GM19351 (cell line): ENCODE measurements around the gene RBM20.
"Not testable (repeated sequence)": the region's sequence is repeated elsewhere in the genome, so short reads cannot be mapped to it uniquely, and the experiment has no call there.

Source experiments
- ATAC-seq: cut with Tn5 transposase; IDR thresholded peaks from one replicate; pipeline ENCODE4 v1.9.1; 2021; ENCODE audit warnings: mild to moderate bottlenecking, moderate library complexity; ENCODE audit not compliant: unreplicated experiment

Gene RBM20

GRCh38 chr10:110643653-110644597 is at the start of gene RBM20:
Gene RBM20 (plus strand): TSS chr10:110644336. CDS start chr10:110644455, 119 bp downstream.
- ATAC-seq = peak; percentile 39

GRCh38 chr10:110597476-110597875 is 46.7 kb upstream of the RBM20 start:
- no peak for ATAC-seq

DNA sequence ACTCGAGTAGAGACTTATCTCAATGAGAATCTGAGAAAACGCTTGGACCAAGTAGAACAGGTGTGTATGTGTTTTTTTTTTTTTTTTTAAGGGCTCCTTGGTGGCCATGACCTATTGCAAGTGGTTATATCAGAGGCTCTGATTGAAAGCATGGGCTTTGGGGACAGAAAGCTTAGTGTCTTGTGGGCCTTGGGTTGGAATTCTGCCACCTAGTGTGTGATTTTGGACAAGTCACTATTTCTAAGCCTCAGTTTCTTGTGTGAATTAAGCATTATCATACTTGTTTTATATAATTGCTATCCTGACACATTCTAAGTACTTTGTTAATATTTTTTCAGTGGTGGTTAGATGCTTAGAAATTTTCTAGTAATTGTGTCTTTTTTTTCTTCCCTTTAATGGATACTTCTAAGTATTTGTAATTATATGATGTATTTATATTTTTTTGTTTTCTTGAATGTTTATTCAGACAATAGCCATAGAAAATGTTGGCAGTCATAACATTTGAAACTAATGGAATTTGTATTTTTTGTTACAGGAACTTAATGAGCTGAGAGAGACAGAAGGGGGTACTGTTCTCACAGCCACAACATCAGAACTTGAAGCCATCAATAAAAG is 43.5 kb upstream of the RBM20 start:
- ATAC-seq = peak; percentile 69

DNA sequence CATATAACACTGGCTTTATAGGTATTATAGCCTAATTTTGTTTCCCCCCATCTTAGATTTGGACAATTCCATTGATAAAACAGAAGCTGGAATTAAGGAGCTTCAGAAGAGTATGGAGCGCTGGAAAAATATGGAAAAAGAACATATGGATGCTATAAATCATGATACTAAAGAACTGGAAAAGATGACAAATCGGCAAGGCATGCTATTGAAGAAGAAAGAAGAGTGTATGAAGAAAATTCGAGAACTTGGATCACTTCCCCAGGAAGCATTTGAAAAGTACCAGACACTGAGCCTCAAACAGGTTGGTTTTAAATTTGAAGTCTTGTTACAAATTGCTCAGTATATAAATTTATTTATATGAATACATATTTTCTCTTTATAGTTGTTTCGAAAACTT is 42.6 kb upstream of the RBM20 start:
- ATAC-seq = no peak

DNA sequence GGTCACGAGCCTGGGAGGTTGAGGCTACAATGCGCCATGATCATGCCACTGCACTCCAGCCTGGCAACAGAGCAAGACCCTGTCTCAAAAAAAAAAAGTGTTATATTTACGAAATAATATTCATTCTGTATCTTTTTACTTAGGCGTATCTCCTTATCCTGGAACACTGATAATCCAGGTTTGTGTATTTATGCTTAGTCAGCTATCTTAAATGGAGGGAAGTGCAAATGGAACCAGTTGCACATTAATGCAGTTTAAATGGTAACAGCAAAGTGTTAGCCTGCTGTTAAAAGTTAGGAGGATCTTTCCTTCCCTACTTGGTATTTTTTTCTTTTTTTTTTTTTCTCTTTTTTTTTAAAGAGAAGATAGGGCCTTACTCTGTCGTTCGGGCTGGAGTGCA is 36.0 kb upstream of the RBM20 start:
- no peak for ATAC-seq

- ATAC-seq = no peak
These were observed 34.5 kb upstream of the RBM20 start for GRCh38 chr10:110609605-110610004.

- ATAC-seq = peak; percentile 25
These were observed 33.8 kb upstream of the RBM20 start for GRCh38 chr10:110610308-110610774.

GRCh38 chr10:110610781-110611180 is 33.4 kb upstream of the RBM20 start:
- not testable (repeated sequence) for ATAC-seq

GRCh38 chr10:110612087-110612486 is 32.0 kb upstream of the RBM20 start:
- ATAC-seq = no peak

DNA sequence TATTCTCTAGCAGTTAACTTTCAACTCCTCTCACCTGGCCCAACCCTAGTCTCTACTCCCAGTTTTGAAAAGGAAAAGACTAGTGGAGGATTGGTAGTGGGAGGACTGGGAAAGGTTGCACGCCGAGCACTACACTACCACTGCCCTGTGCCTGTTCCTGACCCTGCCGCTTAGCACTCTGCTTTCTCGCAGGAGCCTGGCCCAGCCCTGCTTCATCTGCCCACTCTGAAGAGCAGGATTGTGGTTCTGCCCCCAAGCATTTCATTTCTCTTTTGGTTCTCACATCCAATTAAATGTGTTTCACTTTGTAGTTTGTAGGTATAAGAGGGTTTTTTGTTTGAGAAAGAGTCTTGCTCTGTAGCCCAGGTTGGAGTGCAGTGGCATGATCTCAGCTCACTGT is 31.5 kb upstream of the RBM20 start:
- no peak for ATAC-seq

DNA sequence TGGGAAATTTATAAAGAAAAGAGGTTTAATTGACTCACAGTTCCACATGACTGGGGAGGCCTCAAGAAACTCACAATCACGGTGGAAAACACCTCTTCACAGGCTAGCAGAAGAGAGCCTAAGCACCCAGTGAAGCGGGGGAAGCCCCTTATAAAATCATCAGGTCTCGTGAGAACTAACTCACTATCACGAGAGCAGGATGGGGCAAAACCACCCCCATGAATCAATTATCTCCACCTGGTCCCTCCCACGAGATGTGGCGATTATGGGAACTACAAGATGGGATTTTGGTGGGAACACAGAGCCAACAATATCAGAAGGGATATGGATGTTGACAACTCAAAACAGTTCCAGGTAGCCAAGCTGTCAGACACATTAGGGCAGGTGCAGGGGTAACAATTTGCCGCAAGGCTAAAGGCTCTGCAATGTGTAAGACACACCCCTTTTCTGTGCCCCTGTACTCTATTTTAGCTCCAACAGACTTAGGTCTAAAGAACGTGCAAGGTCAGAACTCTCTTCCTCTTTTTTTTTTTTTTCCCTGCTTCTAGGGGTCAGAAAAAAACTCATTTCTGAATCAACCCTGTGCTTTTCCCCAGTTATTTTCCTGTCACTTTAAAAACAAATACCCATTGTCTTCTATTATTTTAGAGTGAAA is 30.7 kb upstream of the RBM20 start:
- ATAC-seq = peak; percentile 25

DNA sequence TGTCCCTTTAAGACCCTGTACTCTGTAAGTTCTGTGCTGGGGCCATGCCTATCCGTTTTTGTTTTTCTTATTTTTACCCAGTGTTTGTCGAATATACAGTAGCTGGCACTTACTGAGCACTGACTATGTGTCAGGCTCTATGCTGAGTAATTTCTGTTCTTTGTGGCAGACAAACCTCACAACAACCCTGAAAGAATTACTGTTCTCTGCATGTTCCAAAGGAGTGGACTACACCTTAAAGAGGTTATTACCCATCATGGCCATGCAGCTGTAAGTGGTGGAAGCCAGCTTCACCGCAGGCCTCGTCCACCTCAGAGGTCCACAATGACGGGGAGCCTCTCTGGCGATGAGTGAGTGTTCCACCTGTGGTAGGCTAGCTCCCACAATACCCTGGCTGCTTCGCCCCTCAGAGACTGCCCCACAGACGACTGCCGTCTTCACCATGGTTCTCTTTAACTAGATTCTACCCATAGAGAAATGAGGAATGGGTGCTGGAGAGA is 30.1 kb upstream of the RBM20 start:
- peak; percentile 54 for ATAC-seq

GRCh38 chr10:110615057-110615747 is 28.9 kb upstream of the RBM20 start:
- ATAC-seq = no peak

- no peak for ATAC-seq
These were observed 27.6 kb upstream of the RBM20 start for GRCh38 chr10:110616493-110617033.

- no peak for ATAC-seq
These were observed 26.5 kb upstream of the RBM20 start for GRCh38 chr10:110617425-110618229.

DNA sequence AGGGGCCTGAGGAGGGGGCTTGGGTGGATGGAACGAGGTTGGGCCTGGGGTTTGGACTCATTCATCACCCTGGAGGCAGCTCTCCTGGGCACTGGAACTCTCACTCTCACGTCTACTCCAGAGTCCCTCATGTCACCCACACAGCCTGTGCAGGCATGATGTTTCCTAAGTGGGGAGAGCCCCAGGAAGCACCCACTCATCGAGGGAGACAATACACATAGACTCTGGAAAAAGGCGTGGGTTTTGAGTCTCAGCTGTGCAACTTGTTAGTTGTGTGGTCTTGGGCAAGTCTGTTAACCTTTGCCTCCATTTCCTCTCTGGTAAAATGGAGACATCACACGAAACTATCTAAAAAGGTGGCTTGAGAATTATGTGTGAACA is 25.9 kb upstream of the RBM20 start:
- no peak for ATAC-seq

GRCh38 chr10:110619514-110620397 is 24.4 kb upstream of the RBM20 start:
- ATAC-seq = no peak

DNA sequence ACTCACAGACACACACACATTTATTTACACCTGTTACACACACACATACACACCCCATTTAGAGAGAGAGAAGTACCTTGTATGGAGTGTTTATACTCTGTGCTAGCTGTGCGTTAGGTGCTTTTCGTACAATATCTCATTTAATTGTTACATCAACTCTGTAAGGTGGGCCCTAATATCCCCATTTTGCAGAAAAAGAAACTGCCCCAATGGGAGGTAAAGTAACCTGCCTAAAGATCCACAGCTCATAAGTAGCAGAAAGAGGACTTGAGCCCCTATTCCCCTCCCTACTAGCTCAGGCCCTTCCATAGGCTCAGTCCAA is 23.8 kb upstream of the RBM20 start:
- no peak for ATAC-seq

- ATAC-seq = not testable (repeated sequence)
These were observed 20.8 kb upstream of the RBM20 start for GRCh38 chr10:110623316-110623715.
